SU-DHL-6 (cell line): ENCODE results near the gene MRPL22.

ENCODE experiments used
- H2AFZ ChIP-seq: fragments of 200-600 bp; sonication (generic); 2 replicates; pipeline ENCODE4 v1.6.1; 2014; ENCODE audit warnings: low read depth, mild to moderate bottlenecking, moderate library complexity, mixed read lengths, antibody characterized with exemption, low read length; ENCODE audit not compliant: severe bottlenecking
- H3F3A ChIP-seq: fragments of 200-600 bp; shearing (Covaris generic); 2 replicates; pipeline ENCODE4 v1.6.0; 2016; ENCODE audit warnings: antibody characterized with exemption, mild to moderate bottlenecking; ENCODE audit not compliant: insufficient read depth
- H3K27ac ChIP-seq: fragments of 200-600 bp; sonication (generic); 2 replicates; pipeline ENCODE4 v1.5.1; 2016; ENCODE audit warnings: low read depth, mild to moderate bottlenecking, low read length, moderate library complexity, mixed read lengths
- H3K27me3 ChIP-seq: fragments of 200-600 bp; sonication (generic), shearing (Covaris generic); 2 replicates; pipeline ENCODE4 v1.6.0; 2014; ENCODE audit warnings: mild to moderate bottlenecking, low read length
- H3K36me3 ChIP-seq: fragments of 200-600 bp; sonication (generic); 2 replicates; pipeline ENCODE4 v1.6.1; 2014; ENCODE audit warnings: mild to moderate bottlenecking, low read length, mixed read lengths
- H3K4me2 ChIP-seq: fragments of 300-600, 200-600 bp; shearing (Covaris generic), sonication (generic); 2 replicates; pipeline ENCODE4 v1.6.0; 2014; ENCODE audit warnings: low read length, low read depth, mild to moderate bottlenecking; ENCODE audit not compliant: poor library complexity, severe bottlenecking
- H3K4me3 ChIP-seq: fragments of 200-600 bp; sonication (generic); 2 replicates; pipeline ENCODE4 v1.5.1; 2014; ENCODE audit warnings: antibody characterized with exemption, low read length, mild to moderate bottlenecking, mixed read lengths; ENCODE audit not compliant: insufficient read depth, poor library complexity, severe bottlenecking
- H3K79me2 ChIP-seq: fragments of 200-600 bp; sonication (generic); 2 replicates; pipeline ENCODE4 v1.6.1; 2014; ENCODE audit warnings: mild to moderate bottlenecking, low read length, moderate library complexity; ENCODE audit not compliant: insufficient read depth
- H3K9ac ChIP-seq: fragments of 200-600 bp; sonication (generic); 2 replicates; pipeline ENCODE4 v1.7.0; 2014; ENCODE audit warnings: mild to moderate bottlenecking, low read length
- H3K9me2 ChIP-seq: fragments of 200-600 bp; sonication (generic); replicated peaks from 2 replicates; pipeline ENCODE4 v1.6.1; 2014; ENCODE audit warnings: low read length; ENCODE audit not compliant: insufficient read depth
- H3K9me3 ChIP-seq: fragments of 200-600 bp; sonication (generic); 2 replicates; pipeline ENCODE4 v1.6.1; 2014; ENCODE audit warnings: low read length, mixed read lengths; ENCODE audit not compliant: insufficient read depth
- H4K20me1 ChIP-seq: fragments of 200-600 bp; sonication (generic); 2 replicates; pipeline ENCODE4 v1.6.1; 2014; ENCODE audit warnings: low read depth, mild to moderate bottlenecking, antibody characterized with exemption, low read length, moderate library complexity, mixed read lengths
- EZH2phosphoT487 ChIP-seq: fragments of 200-600 bp; sonication (generic), shearing (Covaris generic); conservative IDR thresholded peaks from 2 replicates; pipeline ENCODE4 v1.6.1; 2018; ENCODE audit warnings: mild to moderate bottlenecking, antibody characterized with exemption, low read length, moderate library complexity, mixed read lengths
- TF ChIP-seq, protein P1 (sequence below): fragments of 200-600 bp; sonication (generic); IDR thresholded peaks from one replicate; pipeline ENCODE4 v1.5.1; 2017; ENCODE audit warnings: antibody characterized with exemption, mild to moderate bottlenecking, low read length, moderate library complexity; ENCODE audit not compliant: insufficient read depth, poor library complexity, severe bottlenecking

The MRPL22 gene

DNA sequence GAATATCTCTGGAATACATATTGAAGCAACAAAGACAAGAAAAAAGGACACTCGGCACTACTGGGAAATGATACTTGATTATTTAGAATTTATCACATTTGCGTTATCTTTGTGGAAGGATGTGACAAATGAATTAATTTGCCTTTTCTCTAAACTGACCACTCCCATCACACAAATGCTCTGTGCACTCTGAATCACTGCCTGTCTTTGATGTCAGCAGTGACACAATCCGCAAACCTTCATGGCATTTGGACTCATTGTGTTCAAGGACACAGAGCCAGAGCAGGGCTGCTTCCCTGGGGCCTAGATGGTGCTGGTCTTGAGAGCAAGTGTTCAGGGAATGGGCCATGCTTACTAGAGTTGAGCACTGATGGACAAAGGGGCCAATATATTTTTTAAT is 67.8 kb downstream of the MRPL22 start:
- Histone ChIP-seq H3K27ac (no peak overlapping the region), H3K9me2 (no peaks in the 10 kb centered on the region), H3K79me2 (no peaks in the 10 kb centered on the region), H3K9me3 (0 out of 2 replicates have a peak, but pooled peaks cover 7% of the 10 kb centered on the region), H4K20me1 (no peaks in the 10 kb centered on the region), H3K4me3 (no peak overlapping the region), H3F3A (no peaks in the 10 kb centered on the region), H2AFZ (no peak overlapping the region), H3K9ac (no peak overlapping the region), H3K36me3 (no peaks in the 10 kb centered on the region), H3K27me3 (no peaks in the 10 kb centered on the region), H3K4me2 (no peak overlapping the region)
- TF ChIP-seq, protein P1, sequence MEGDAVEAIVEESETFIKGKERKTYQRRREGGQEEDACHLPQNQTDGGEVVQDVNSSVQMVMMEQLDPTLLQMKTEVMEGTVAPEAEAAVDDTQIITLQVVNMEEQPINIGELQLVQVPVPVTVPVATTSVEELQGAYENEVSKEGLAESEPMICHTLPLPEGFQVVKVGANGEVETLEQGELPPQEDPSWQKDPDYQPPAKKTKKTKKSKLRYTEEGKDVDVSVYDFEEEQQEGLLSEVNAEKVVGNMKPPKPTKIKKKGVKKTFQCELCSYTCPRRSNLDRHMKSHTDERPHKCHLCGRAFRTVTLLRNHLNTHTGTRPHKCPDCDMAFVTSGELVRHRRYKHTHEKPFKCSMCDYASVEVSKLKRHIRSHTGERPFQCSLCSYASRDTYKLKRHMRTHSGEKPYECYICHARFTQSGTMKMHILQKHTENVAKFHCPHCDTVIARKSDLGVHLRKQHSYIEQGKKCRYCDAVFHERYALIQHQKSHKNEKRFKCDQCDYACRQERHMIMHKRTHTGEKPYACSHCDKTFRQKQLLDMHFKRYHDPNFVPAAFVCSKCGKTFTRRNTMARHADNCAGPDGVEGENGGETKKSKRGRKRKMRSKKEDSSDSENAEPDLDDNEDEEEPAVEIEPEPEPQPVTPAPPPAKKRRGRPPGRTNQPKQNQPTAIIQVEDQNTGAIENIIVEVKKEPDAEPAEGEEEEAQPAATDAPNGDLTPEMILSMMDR: no peak
- no peak for TF ChIP-seq EZH2phosphoT487

DNA sequence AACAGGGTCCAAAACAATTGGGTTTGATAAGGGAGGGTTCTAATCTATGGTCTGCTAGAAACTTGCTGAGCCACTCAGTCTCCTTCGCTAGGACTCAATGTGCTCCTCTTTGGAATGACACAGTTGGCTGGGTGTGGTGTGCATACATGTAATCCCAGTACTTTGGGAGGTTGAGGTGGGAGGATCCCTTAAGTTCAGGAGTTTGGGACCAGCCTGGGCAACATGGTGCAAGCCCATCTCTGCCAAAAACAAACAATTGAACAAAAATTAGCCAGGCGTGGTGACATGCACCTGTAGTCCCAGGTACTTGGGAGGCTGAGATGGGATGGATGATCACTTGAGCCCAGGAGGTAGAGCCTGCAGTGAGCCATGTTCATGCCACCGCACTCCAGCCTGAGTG is 70.0 kb downstream of the MRPL22 start:
- H3K27ac ChIP-seq: no peak overlapping the region
- H3K4me2 ChIP-seq: no peak overlapping the region
- H3F3A ChIP-seq: no peaks in the 10 kb centered on the region
- H3K36me3 ChIP-seq: no peaks in the 10 kb centered on the region
- TF ChIP-seq, protein P1: no peak
- no peak for TF ChIP-seq EZH2phosphoT487
- no peaks in the 10 kb centered on the region for H3K27me3 ChIP-seq
- no peaks in the 10 kb centered on the region for H3K79me2 ChIP-seq
- no peaks in the 10 kb centered on the region for H3K9me2 ChIP-seq
- no peaks in the 10 kb centered on the region for H3K9me3 ChIP-seq
- no peak overlapping the region for H3K9ac ChIP-seq
- no peak overlapping the region for H2AFZ ChIP-seq
- H4K20me1 ChIP-seq: no peaks in the 10 kb centered on the region
- H3K4me3 ChIP-seq: no peak overlapping the region

DNA sequence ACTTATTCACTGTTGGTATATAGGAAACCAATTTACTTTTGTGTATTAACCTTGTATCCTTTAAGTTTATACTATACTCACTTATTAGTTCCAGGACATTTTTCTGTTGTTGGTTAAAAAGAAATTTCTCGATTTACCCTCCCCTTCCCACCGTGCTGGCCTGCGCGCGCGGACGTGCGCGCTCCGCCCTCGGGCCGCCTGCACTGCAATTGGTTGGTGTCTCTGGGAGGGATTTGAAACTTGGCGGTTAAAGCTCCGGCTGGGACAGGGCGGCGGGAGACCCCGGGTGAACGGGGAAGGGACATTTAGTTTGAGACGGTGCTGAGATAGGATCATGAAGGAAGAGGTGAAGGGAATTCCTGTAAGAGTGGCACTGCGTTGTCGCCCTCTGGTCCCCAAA is 72.7 kb downstream of the MRPL22 start, which contains the start of gene KIF4B:
KIF4B (plus strand) TSS at position 230 of the 400 bp plus-strand sequence; CDS start at position 335, 105 bp downstream.
- H3K79me2 ChIP-seq: no peaks in the 10 kb centered on the region
- H3K9me3 ChIP-seq: no peaks in the 10 kb centered on the region
- H3K9me2 ChIP-seq: no peaks in the 10 kb centered on the region
- no peak within 1 kb of the TSS for H3K9ac ChIP-seq
- no peaks in the 10 kb centered on the region for H3K36me3 ChIP-seq
- no peaks in the 10 kb centered on the region for H3F3A ChIP-seq
- no peak within 1 kb of the TSS for H3K4me3 ChIP-seq
- H3K27ac ChIP-seq: no peak within 1 kb of the TSS
- TF ChIP-seq EZH2phosphoT487: no peak
- TF ChIP-seq, protein P1: no peak
- no peak within 1 kb of the TSS for H2AFZ ChIP-seq
- no peak within 1 kb of the TSS for H3K4me2 ChIP-seq
- no peaks in the 10 kb centered on the region for H4K20me1 ChIP-seq
- H3K27me3 ChIP-seq: no peaks in the 10 kb centered on the region
